Ectodermal cell (in vitro differentiated cells): ENCODE results near the gene CCDC57.

Experiments used
- H3K27ac ChIP-seq: 2 replicates; pipeline ENCODE4 v1.7.0; 2013; ENCODE audit warnings: mild to moderate bottlenecking, low read depth, low read length; ENCODE audit not compliant: insufficient read depth, poor library complexity, severe bottlenecking
- H3K27me3 ChIP-seq: 2 replicates; pipeline ENCODE4 v1.7.0; 2013; ENCODE audit warnings: mild to moderate bottlenecking, low read length; ENCODE audit not compliant: insufficient read depth, control insufficient read depth, poor library complexity, severe bottlenecking
- H3K36me3 ChIP-seq: one replicate; pipeline ENCODE4 v1.7.0; 2013; ENCODE audit warnings: low read length; ENCODE audit not compliant: control insufficient read depth, insufficient read depth
- H3K4me1 ChIP-seq: one replicate; pipeline ENCODE4 v1.7.0; 2013; ENCODE audit warnings: low read length; ENCODE audit not compliant: control insufficient read depth, insufficient read depth
- H3K4me3 ChIP-seq: 2 replicates; pipeline ENCODE4 v1.7.0; 2013; ENCODE audit warnings: low read depth, low read length, control low read depth; ENCODE audit not compliant: insufficient read depth
- H3K9me3 ChIP-seq: 2 replicates; pipeline ENCODE4 v1.7.0; 2013; ENCODE audit warnings: mild to moderate bottlenecking, low read length, moderate library complexity; ENCODE audit not compliant: control insufficient read depth
- WGBS, 2 experiments: methylation state at CpG; one replicate each; pipeline ENCODE4 v1.1.7; 2013; ENCODE audit warnings: missing lambda C conversion rate in 2 of 2; 5-methylcytosine and 5-hydroxymethylcytosine counted together

Gene CCDC57

GRCh38 chr17:82097919-82098168 lies 114.8 kb downstream of the CCDC57 start:
- 0% methylated on average over 36 of the region's 36 CpGs for WGBS, 2 experiments
- Histone ChIP-seq H3K4me3 (peak overlapping the region; percentile 91), H3K27ac (peak overlapping the region; percentile 84), H3K36me3 (peaks cover 16% of the 10 kb centered on the region), H3K27me3 (no peaks in the 10 kb centered on the region), H3K4me1 (peaks cover 42% of the 10 kb centered on the region), H3K9me3 (no peaks in the 10 kb centered on the region)

- Histone ChIP-seq H3K4me1 (peaks cover 39% of the 10 kb centered on the region), H3K27me3 (no peaks in the 10 kb centered on the region), H3K9me3 (no peaks in the 10 kb centered on the region), H3K36me3 (peaks cover 19% of the 10 kb centered on the region), H3K27ac (peak overlapping the region; percentile 84), H3K4me3 (peak overlapping the region; percentile 91)
- WGBS, 2 experiments = 1% methylated on average over 77 of the region's 77 CpGs
Measured at GRCh38 chr17:82097184-82097918, 115.3 kb downstream of the CCDC57 start.

GRCh38 chr17:82096709-82097183 lies 115.9 kb downstream of the CCDC57 start:
- H3K4me3 ChIP-seq = peak overlapping the region; percentile 91
- peaks cover 24% of the 10 kb centered on the region for H3K36me3 ChIP-seq
- H3K27me3 ChIP-seq = no peaks in the 10 kb centered on the region
- WGBS, 2 experiments = 59 to 64% methylated on average over 8 of the region's 8 CpGs
- no peaks in the 10 kb centered on the region for H3K9me3 ChIP-seq
- peaks cover 33% of the 10 kb centered on the region for H3K4me1 ChIP-seq
- H3K27ac ChIP-seq = no peak overlapping the region

GRCh38 chr17:82095777-82096708 lies 116.6 kb downstream of the CCDC57 start:
- peaks cover 31% of the 10 kb centered on the region for H3K36me3 ChIP-seq
- no peak overlapping the region for H3K27ac ChIP-seq
- WGBS, 2 experiments = 92 to 93% methylated on average over 35 of the region's 35 CpGs
- H3K9me3 ChIP-seq = no peaks in the 10 kb centered on the region
- peak overlapping the region; percentile 91 for H3K4me3 ChIP-seq
- H3K27me3 ChIP-seq = no peaks in the 10 kb centered on the region
- H3K4me1 ChIP-seq = peaks cover 26% of the 10 kb centered on the region

- Histone ChIP-seq H3K27me3 (no peaks in the 10 kb centered on the region), H3K4me1 (peaks cover 18% of the 10 kb centered on the region), H3K27ac (no peak overlapping the region), H3K9me3 (no peaks in the 10 kb centered on the region), H3K4me3 (no peak overlapping the region), H3K36me3 (peaks cover 38% of the 10 kb centered on the region)
- 95 to 96% methylated on average over 37 of the region's 37 CpGs for WGBS, 2 experiments
Measured at GRCh38 chr17:82094931-82095776, 117.5 kb downstream of the CCDC57 start.

- Histone ChIP-seq H3K4me1 (peaks cover 11% of the 10 kb centered on the region), H3K9me3 (no peaks in the 10 kb centered on the region), H3K27me3 (no peaks in the 10 kb centered on the region), H3K27ac (no peak overlapping the region), H3K36me3 (peaks cover 56% of the 10 kb centered on the region), H3K4me3 (no peak overlapping the region)
- WGBS, 2 experiments = 97 to 98% methylated on average over 40 of the region's 40 CpGs
Measured at GRCh38 chr17:82092995-82093751, 119.5 kb downstream of the CCDC57 start.

GRCh38 chr17:82092628-82092994 lies 120.0 kb downstream of the CCDC57 start:
- no peak overlapping the region for H3K27ac ChIP-seq
- H3K4me3 ChIP-seq = no peak overlapping the region

GRCh38 chr17:82092094-82092586 lies 120.5 kb downstream of the CCDC57 start:
- peaks cover 62% of the 10 kb centered on the region for H3K36me3 ChIP-seq
- 96 to 97% methylated on average over 23 of the region's 23 CpGs for WGBS, 2 experiments

More at GRCh38 chr17:82092628-82092994, 120.0 kb downstream of the CCDC57 start:
- 96 to 98% methylated on average over 20 of the region's 20 CpGs for WGBS, 2 experiments
- Histone ChIP-seq H3K27me3 (no peaks in the 10 kb centered on the region), H3K9me3 (no peaks in the 10 kb centered on the region), H3K36me3 (peaks cover 57% of the 10 kb centered on the region), H3K4me1 (peaks cover 11% of the 10 kb centered on the region)

GRCh38 chr17:82091264-82092066 lies 121.2 kb downstream of the CCDC57 start:
- Histone ChIP-seq H3K27ac (no peak overlapping the region), H3K27me3 (no peaks in the 10 kb centered on the region), H3K4me3 (no peak overlapping the region), H3K36me3 (peaks cover 68% of the 10 kb centered on the region), H3K4me1 (peaks cover 7% of the 10 kb centered on the region), H3K9me3 (no peaks in the 10 kb centered on the region)
- WGBS, 2 experiments = 96 to 97% methylated on average over 37 of the region's 37 CpGs

More at GRCh38 chr17:82092094-82092586, 120.5 kb downstream of the CCDC57 start:
- Histone ChIP-seq H3K27ac (no peak overlapping the region), H3K9me3 (no peaks in the 10 kb centered on the region), H3K4me3 (no peak overlapping the region), H3K4me1 (peaks cover 11% of the 10 kb centered on the region), H3K27me3 (no peaks in the 10 kb centered on the region)
